Neural cell (in vitro differentiated cells): ENCODE measurements around the gene CERS1. TPM values are rescaled to one million over a fixed set of nuclear protein-coding genes. Genes with fewer than 3 reads are reported as not detected.

ENCODE experiments used
- H2AFZ ChIP-seq: fragments of 200-600, 300-800 bp; sonication (generic), shearing (Covaris generic); 2 replicates; pipeline ENCODE4 v1.6.0; 2014; ENCODE audit warnings: low read depth, mild to moderate bottlenecking, antibody characterized with exemption, low read length, moderate library complexity
- H3F3A ChIP-seq: fragments of 200-600 bp; shearing (Covaris generic); 2 replicates; pipeline ENCODE4 v1.6.1; 2016; ENCODE audit warnings: mild to moderate bottlenecking, moderate library complexity, mixed read lengths, antibody characterized with exemption, low read length; ENCODE audit not compliant: insufficient read depth, poor library complexity, severe bottlenecking
- H3K27ac ChIP-seq: fragments of 200-600, 300-800 bp; sonication (generic), shearing (Covaris generic); 2 replicates; pipeline ENCODE4 v1.5.1; 2014; ENCODE audit warnings: mild to moderate bottlenecking, low read length, moderate library complexity
- H3K27me3 ChIP-seq: fragments of 300-800, 200-600 bp; sonication (generic), shearing (Covaris generic); 2 replicates; pipeline ENCODE4 v1.6.0; 2014; ENCODE audit warnings: mild to moderate bottlenecking, low read depth, low read length, moderate library complexity; ENCODE audit not compliant: insufficient read depth
- H3K36me3 ChIP-seq: fragments of 300-800, 200-600 bp; sonication (generic), shearing (Covaris generic); 2 replicates; pipeline ENCODE4 v1.5.1; 2014; ENCODE audit warnings: mild to moderate bottlenecking, antibody characterized with exemption, low read length, moderate library complexity; ENCODE audit not compliant: insufficient read depth
- H3K4me2 ChIP-seq: fragments of 300-800, 200-600 bp; sonication (generic), shearing (Covaris generic); 2 replicates; pipeline ENCODE4 v1.6.0; 2014; ENCODE audit warnings: mild to moderate bottlenecking, low read length
- H3K4me3 ChIP-seq: fragments of 300-800, 200-600 bp; sonication (generic), shearing (Covaris generic); 2 replicates; pipeline ENCODE4 v1.5.1; 2014; ENCODE audit warnings: mild to moderate bottlenecking, low read length, moderate library complexity
- H3K79me2 ChIP-seq: fragments of 200-600 bp; shearing (Covaris generic); replicated peaks from 2 replicates; pipeline ENCODE4 v1.6.0; 2014; ENCODE audit warnings: mild to moderate bottlenecking, low read length, moderate library complexity; ENCODE audit not compliant: insufficient read depth
- H3K9ac ChIP-seq: fragments of 300-800, 200-600 bp; sonication (generic), shearing (Covaris generic); 2 replicates; pipeline ENCODE4 v1.6.1; 2016; ENCODE audit warnings: mild to moderate bottlenecking, low read length, mixed read lengths
- H3K9me2 ChIP-seq: fragments of 200-600 bp; shearing (Covaris generic); 2 replicates; pipeline ENCODE4 v1.6.1; 2016; ENCODE audit warnings: mild to moderate bottlenecking, low read length, mixed read lengths; ENCODE audit not compliant: insufficient read depth
- H3K9me3 ChIP-seq: fragments of 200-600, 300-800 bp; sonication (generic), shearing (Covaris generic); 2 replicates; pipeline ENCODE4 v1.6.1; 2016; ENCODE audit warnings: mild to moderate bottlenecking, mixed run types, low read length, moderate library complexity, mixed read lengths
- H4K20me1 ChIP-seq: fragments of 200-600 bp; shearing (Covaris generic); 2 replicates; pipeline ENCODE4 v1.6.1; 2016; ENCODE audit warnings: mild to moderate bottlenecking, mixed run types; ENCODE audit not compliant: insufficient read depth
- EP300 ChIP-seq: fragments of 450-650 bp; conservative IDR thresholded peaks from 2 replicates; pipeline ENCODE4 v1.6.1; 2014; ENCODE audit warnings: antibody characterized with exemption, mild to moderate bottlenecking, moderate library complexity; ENCODE audit not compliant: poor library complexity, severe bottlenecking
- EZH2 ChIP-seq: fragments of 200-600, 300-800 bp; shearing (Covaris generic), sonication (generic); IDR thresholded peaks from 2 replicates; pipeline ENCODE4 v1.6.1; 2014; ENCODE audit warnings: antibody characterized with exemption, low read length, borderline replicate concordance, mild to moderate bottlenecking; ENCODE audit not compliant: insufficient read depth, poor library complexity, severe bottlenecking
- MXI1 ChIP-seq: fragments of 450-650 bp; conservative IDR thresholded peaks from 2 replicates; pipeline ENCODE4 v1.6.1; 2014; ENCODE audit warnings: antibody characterized with exemption, mild to moderate bottlenecking; ENCODE audit not compliant: poor library complexity, severe bottlenecking
- POLR2AphosphoS5 ChIP-seq: IDR thresholded peaks from 2 replicates; pipeline ENCODE4 v1.6.1; 2012
- RAD21 ChIP-seq: fragments of 450-650 bp; conservative IDR thresholded peaks from 2 replicates; pipeline ENCODE4 v1.6.1; 2014; ENCODE audit warnings: antibody characterized with exemption, mild to moderate bottlenecking, moderate library complexity
- SMC3 ChIP-seq: fragments of 450-650 bp; conservative IDR thresholded peaks from 2 replicates; pipeline ENCODE4 v1.6.1; 2014; ENCODE audit warnings: antibody characterized with exemption, mild to moderate bottlenecking, moderate library complexity; ENCODE audit not compliant: poor library complexity
- TAF1 ChIP-seq: IDR thresholded peaks from 2 replicates; pipeline ENCODE4 v1.6.1; 2012; ENCODE audit warnings: low read depth
- polyA plus RNA-seq: library from polyadenylated mRNA; depleted of rRNA; stranded (reverse); fragments of >200 nt; gene quantifications from 2 replicates; pipeline ENCODE4 v1.2.3, GENCODE V29; 2014
- TF ChIP-seq, protein P1 (sequence below): fragments of 450-650 bp; IDR thresholded peaks from 2 replicates; pipeline ENCODE4 v1.5.1; 2014; ENCODE audit warnings: antibody characterized with exemption, mild to moderate bottlenecking, moderate library complexity; ENCODE audit not compliant: poor library complexity, severe bottlenecking
- TF ChIP-seq, protein P2 (sequence below): IDR thresholded peaks from 2 replicates; pipeline ENCODE4 v1.6.1; 2012; ENCODE audit warnings: borderline replicate concordance

The CERS1 gene
- polyA plus RNA-seq, 1 donor from 2014 or later, result 19.1 TPM

DNA sequence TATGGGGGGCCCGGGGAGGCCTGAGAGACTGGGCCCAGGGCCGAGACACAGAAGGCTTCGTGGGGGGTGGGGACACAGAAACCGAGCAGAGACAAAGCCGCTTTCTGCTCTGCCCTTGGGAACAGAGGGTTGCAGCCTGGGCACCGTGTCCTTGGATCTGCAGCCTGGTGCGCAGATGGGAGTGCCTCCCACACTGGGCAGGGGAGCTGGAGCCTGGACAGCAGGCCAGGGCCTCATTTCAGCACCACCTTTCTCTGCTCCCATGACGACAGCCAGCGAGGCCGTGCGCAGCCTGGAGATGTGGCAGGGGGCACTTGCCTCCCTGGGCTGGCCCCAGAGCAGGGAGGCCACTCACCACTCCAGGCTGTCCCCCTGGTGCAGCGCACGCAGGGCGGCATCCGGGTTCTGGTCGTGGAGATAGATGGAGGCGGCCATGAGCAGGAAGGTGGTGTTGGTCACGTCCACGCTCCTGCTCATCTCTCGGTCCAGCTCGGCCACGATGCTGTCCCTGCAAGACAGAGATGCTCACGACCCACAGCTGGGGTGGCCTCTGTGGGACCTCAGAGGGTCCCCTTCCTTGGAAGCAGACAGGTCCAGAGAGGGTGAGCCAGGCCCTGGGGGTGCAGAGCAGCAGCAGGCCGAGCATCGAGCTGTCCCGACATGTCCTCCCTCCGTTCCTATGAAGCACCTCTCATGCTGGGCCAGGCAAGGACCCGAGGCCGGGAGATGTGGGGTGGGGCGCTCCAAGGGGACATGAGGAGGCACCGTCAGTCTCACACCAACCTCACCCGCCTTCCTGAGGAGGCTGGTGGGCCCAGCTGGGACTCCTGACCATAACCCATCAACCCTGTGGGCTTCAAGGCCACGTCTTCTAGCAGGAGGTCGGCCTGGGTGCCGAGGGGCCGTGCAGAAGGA lies 10.9 kb upstream of the CERS1 start:
- Histone ChIP-seq H3K79me2 (no peaks in the 10 kb centered on the region), H2AFZ (no peak overlapping the region), H3K4me2 (no peak overlapping the region), H3K9ac (no peak overlapping the region), H3K36me3 (peaks cover 6% of the 10 kb centered on the region), H3K27me3 (no peaks in the 10 kb centered on the region), H3K9me2 (no peaks in the 10 kb centered on the region), H3F3A (no peaks in the 10 kb centered on the region), H3K27ac (no peak overlapping the region), H4K20me1 (no peaks in the 10 kb centered on the region), H3K9me3 (no peaks in the 10 kb centered on the region), H3K4me3 (no peak overlapping the region)
- no peak for TF ChIP-seq EZH2
- TF ChIP-seq, protein P1, sequence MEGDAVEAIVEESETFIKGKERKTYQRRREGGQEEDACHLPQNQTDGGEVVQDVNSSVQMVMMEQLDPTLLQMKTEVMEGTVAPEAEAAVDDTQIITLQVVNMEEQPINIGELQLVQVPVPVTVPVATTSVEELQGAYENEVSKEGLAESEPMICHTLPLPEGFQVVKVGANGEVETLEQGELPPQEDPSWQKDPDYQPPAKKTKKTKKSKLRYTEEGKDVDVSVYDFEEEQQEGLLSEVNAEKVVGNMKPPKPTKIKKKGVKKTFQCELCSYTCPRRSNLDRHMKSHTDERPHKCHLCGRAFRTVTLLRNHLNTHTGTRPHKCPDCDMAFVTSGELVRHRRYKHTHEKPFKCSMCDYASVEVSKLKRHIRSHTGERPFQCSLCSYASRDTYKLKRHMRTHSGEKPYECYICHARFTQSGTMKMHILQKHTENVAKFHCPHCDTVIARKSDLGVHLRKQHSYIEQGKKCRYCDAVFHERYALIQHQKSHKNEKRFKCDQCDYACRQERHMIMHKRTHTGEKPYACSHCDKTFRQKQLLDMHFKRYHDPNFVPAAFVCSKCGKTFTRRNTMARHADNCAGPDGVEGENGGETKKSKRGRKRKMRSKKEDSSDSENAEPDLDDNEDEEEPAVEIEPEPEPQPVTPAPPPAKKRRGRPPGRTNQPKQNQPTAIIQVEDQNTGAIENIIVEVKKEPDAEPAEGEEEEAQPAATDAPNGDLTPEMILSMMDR, result no peak
- TF ChIP-seq POLR2AphosphoS5, result no peak
- TF ChIP-seq MXI1, result no peak
- TF ChIP-seq TAF1, result no peak
- TF ChIP-seq, protein P2, sequence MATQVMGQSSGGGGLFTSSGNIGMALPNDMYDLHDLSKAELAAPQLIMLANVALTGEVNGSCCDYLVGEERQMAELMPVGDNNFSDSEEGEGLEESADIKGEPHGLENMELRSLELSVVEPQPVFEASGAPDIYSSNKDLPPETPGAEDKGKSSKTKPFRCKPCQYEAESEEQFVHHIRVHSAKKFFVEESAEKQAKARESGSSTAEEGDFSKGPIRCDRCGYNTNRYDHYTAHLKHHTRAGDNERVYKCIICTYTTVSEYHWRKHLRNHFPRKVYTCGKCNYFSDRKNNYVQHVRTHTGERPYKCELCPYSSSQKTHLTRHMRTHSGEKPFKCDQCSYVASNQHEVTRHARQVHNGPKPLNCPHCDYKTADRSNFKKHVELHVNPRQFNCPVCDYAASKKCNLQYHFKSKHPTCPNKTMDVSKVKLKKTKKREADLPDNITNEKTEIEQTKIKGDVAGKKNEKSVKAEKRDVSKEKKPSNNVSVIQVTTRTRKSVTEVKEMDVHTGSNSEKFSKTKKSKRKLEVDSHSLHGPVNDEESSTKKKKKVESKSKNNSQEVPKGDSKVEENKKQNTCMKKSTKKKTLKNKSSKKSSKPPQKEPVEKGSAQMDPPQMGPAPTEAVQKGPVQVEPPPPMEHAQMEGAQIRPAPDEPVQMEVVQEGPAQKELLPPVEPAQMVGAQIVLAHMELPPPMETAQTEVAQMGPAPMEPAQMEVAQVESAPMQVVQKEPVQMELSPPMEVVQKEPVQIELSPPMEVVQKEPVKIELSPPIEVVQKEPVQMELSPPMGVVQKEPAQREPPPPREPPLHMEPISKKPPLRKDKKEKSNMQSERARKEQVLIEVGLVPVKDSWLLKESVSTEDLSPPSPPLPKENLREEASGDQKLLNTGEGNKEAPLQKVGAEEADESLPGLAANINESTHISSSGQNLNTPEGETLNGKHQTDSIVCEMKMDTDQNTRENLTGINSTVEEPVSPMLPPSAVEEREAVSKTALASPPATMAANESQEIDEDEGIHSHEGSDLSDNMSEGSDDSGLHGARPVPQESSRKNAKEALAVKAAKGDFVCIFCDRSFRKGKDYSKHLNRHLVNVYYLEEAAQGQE, result no peak
- no peak for TF ChIP-seq EP300
- TF ChIP-seq RAD21, result no peak
- TF ChIP-seq SMC3, result no peak

DNA sequence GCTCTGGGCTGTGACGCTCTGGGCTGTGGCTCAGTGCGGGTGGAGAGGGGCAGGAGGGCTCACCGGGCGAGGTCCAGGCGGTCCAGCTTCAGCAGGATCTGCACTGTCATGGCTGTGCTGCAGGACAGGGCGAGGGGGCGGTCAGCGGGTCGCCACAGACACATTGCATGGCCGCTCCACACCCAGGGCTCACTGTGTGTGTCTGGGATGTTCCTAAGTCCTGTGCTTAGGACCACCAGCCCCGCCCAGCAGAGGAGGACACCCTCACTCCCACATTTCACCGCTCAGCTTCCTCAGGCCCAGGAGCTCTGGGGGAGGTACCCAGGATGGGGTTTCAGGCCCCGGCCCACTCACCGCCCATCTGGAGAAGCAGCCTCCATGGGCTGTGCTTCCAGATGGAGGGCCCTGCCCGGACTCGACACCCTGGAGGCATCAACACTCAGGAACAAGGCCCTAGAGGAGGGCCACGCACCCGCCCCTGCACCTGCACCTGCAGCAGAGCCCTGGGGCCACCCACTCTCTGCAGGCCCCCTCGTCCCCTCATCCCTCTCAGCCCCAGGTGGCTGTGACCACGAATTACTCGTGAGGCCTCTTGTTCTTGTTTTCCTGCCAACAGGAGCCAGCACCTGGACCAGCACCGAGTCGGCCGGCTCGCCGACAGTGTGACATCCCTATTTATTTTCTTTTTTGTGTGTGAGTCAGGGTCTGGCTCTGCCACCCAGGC lies 9.7 kb upstream of the CERS1 start:
- TF ChIP-seq TAF1 (no peak), POLR2AphosphoS5 (no peak), SMC3 (no peak), MXI1 (no peak), EZH2 (no peak), RAD21 (no peak), EP300 (no peak)
- TF ChIP-seq, protein P1, result no peak
- TF ChIP-seq, protein P2, result no peak
- no peak overlapping the region for H2AFZ ChIP-seq
- no peak overlapping the region for H3K9ac ChIP-seq
- H3F3A ChIP-seq, result no peaks in the 10 kb centered on the region
- no peaks in the 10 kb centered on the region for H3K9me3 ChIP-seq
- no peaks in the 10 kb centered on the region for H3K9me2 ChIP-seq
- no peak overlapping the region for H3K4me3 ChIP-seq
- H3K36me3 ChIP-seq, result peaks cover 6% of the 10 kb centered on the region
- no peaks in the 10 kb centered on the region for H3K27me3 ChIP-seq
- no peak overlapping the region for H3K4me2 ChIP-seq
- H3K27ac ChIP-seq, result no peak overlapping the region
- H3K79me2 ChIP-seq, result no peaks in the 10 kb centered on the region
- H4K20me1 ChIP-seq, result no peaks in the 10 kb centered on the region
